GM06990 (cell line): Measurements from ENCODE around the gene IRGQ.
"Not testable (repeated sequence)": the region's sequence is repeated elsewhere in the genome, so short reads cannot be mapped to it uniquely, and the experiment has no call there.

Experiments used
- DNase-seq: peaks from one replicate; pipeline ENCODE4 v3.0.0-alpha.2; 2011; ENCODE audit not compliant: insufficient read length; ENCODE audit errors: extremely low read depth
- H3K27me3 ChIP-seq: replicated peaks from 2 replicates; pipeline ENCODE4 v1.6.0; 2011; ENCODE audit warnings: low read length; ENCODE audit not compliant: control insufficient read depth, insufficient read depth
- H3K36me3 ChIP-seq: 2 replicates; pipeline ENCODE4 v1.5.1; 2011; ENCODE audit warnings: low read length; ENCODE audit not compliant: control insufficient read depth, insufficient read depth
- H3K4me3 ChIP-seq: replicated peaks from 2 replicates; pipeline ENCODE4 v1.5.1; 2011; ENCODE audit warnings: low read depth, mild to moderate bottlenecking, control low read depth, low read length
- TF ChIP-seq, protein P1 (sequence below): IDR thresholded peaks from 2 replicates; pipeline ENCODE4 v1.5.1; 2011; ENCODE audit warnings: low read length, control low read depth, mild to moderate bottlenecking, inconsistent platforms; ENCODE audit not compliant: insufficient read depth, poor library complexity, severe bottlenecking

Gene IRGQ

DNA sequence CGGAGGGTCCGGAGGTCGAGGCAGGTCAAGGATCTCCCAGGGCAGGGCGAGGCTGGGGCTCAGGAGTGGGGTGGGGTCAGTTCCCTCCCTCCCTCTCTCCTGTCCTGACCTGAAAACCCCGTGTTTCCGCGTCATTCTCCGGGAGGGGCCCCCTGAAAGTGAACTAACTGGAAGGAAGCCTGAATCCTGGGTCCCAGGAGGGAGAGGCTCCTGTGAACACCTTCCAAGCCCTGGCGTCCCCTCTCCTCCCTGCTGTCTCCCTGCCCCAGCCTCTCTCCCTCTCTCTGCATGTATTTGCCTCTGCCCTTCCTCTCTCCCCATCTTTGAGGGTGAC lies 44.5 kb upstream of the IRGQ start:
- DNase-seq: no peak
- H3K4me3 ChIP-seq: no peak overlapping the region
- H3K27me3 ChIP-seq: peaks cover 8% of the 10 kb centered on the region
- H3K36me3 ChIP-seq: no peaks in the 10 kb centered on the region
- TF ChIP-seq, protein P1, sequence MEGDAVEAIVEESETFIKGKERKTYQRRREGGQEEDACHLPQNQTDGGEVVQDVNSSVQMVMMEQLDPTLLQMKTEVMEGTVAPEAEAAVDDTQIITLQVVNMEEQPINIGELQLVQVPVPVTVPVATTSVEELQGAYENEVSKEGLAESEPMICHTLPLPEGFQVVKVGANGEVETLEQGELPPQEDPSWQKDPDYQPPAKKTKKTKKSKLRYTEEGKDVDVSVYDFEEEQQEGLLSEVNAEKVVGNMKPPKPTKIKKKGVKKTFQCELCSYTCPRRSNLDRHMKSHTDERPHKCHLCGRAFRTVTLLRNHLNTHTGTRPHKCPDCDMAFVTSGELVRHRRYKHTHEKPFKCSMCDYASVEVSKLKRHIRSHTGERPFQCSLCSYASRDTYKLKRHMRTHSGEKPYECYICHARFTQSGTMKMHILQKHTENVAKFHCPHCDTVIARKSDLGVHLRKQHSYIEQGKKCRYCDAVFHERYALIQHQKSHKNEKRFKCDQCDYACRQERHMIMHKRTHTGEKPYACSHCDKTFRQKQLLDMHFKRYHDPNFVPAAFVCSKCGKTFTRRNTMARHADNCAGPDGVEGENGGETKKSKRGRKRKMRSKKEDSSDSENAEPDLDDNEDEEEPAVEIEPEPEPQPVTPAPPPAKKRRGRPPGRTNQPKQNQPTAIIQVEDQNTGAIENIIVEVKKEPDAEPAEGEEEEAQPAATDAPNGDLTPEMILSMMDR: no peak

DNA sequence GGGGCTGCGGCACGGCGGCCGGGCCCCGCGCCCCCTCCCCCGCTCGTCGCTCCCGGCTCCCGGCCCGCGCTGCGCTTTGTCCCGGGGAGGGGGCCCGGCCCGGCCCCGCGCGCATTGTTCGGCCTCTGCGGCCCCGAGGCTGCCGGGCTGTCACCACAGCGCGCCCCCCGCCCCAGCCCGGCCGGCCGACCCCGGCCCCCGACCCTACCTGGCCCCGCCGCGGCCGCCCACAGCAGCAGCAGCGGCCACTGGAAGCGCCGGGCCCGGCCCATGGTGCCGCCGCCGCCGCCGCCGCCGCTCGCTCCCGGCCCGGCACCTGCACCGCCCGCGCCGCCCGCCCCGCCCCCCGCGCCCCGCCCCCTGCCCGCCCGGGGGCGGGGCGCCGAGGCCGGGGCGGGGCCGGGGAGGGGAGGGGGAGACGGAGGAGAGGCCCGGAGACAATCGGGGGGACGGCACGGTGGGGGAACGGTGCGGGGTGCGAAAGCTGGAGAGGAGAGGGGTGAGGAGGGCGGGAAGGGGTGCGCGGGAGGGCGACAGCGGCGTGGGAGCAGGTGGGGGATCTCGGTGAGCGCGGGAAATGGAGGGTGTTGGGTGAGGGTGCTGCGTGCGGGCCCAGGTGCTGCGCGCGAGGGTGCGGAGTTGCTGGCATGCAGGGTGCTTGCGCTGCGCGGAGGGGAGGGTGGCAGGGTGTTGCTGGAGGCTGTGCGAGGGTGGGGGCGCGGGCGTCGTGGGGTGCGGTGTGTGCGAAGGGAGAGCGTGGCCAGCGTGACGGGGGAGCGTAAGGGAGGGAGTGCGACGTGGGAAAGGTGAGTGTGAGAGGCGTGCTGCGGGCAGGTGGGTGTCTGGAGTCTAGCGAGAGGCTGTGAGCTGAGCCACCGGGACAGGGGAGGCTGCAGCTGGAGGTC lies 43.8 kb upstream of the IRGQ start, which contains the start of gene CADM4:
CADM4 (minus strand) TSS at position 332 of the 905 bp plus-strand sequence; CDS start at position 272, 60 bp downstream.
- Histone ChIP-seq H3K4me3 (peak within 1 kb of the TSS; percentile 50), H3K27me3 (peaks cover 8% of the 10 kb centered on the region), H3K36me3 (no peaks in the 10 kb centered on the region)
- no peak for DNase-seq
- TF ChIP-seq, protein P1: no peak

DNA sequence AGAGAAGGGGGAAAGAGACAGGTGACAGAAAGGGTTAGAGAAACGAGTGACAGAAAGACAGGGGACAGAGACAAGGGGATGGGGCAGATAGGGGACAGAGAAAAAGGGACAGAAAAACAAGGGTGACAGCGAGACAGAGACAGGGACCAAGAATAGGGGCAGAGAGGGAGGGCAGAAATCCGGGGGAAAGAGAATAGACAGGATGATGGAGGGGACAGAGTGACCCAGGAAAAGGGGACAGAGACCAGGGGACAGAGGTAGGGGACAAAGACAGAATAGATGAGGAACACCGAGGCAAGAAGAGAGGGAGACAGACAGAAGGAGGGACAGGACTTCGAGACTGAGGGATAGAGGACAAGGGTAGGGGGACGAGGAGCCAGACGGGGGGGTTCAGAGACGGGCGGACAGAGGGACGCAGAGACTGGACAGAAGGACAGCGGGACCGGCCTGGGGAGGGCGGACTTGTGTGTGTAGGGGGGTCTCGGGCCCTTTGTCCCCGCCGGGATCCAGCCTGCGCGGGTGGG lies 43.1 kb upstream of the IRGQ start:
- Histone ChIP-seq H3K36me3 (no peaks in the 10 kb centered on the region), H3K4me3 (no peak overlapping the region), H3K27me3 (peaks cover 8% of the 10 kb centered on the region)
- TF ChIP-seq, protein P1: no peak
- no peak for DNase-seq

DNA sequence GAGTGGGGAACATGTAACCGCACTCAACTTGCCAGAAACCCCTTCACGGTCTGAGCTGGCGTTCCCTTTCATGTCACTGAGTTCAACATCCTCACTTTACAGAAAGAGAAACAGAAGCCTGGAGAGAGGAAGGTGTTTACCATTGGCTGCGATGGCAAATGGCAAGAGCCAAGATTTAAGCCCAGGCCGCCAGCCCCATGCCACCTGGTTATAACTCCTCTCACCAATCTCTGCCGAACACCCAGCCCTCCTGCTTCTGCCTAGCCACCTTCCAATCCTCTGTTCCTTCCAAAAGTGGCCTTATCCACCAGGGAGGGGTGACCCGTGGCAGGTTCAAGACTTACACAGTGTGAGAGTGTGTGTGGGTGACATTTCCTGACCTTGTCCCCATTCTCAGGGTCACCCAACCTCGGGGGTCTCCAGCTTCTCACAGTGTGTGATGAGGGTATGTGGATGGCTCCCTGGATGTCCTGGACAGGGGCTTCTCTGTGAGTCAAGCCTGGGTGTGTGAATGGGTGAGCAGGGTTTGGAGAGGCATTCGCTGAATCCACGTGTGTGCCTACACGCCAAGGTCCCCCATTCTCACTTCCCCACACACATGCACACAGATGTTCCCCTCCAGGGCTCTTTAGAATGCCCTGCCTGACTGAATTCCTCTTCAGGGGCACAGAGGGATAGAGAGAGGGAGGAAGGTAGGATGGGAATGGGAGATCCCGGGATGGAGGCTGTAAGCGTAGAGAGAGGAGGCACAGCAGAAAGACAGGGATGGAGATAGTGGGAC lies 42.5 kb upstream of the IRGQ start:
- no peak overlapping the region for H3K4me3 ChIP-seq
- TF ChIP-seq, protein P1: no peak

DNA sequence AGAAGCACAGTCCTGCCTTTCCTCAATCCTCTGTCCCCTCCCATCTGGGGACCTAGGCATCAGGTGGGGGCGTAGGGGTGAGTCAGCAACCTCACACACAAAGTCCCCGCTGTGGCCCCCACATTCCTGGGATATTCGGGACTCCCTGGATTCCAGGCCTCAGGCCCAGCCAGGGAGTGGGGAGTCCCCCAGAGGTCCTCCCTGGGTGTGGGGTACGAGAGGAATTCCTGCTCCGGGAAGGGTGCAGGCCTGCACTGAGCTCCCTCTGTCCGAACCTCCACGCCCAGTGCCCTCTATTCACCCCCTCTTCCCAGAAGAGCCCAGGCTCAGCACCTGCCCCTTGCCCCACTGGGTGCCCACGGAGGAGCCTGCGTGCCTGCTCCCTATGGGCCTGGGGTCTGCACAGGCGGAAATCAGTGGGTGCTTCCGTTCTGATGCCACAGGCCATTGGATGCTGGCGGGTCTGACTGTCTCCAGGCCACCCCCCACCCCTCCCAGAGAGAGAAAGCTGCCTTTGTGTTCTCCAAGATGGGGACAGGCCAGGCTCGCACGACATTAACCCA lies 40.3 kb upstream of the IRGQ start:
- no peak overlapping the region for H3K4me3 ChIP-seq
- H3K36me3 ChIP-seq: no peaks in the 10 kb centered on the region
- H3K27me3 ChIP-seq: peaks cover 8% of the 10 kb centered on the region
- TF ChIP-seq, protein P1: no peak
- no peak for DNase-seq

More for the DNA sequence above, 42.5 kb upstream of the IRGQ start:
- Histone ChIP-seq H3K27me3 (peaks cover 8% of the 10 kb centered on the region), H3K36me3 (no peaks in the 10 kb centered on the region)
- DNase-seq: no peak

DNA sequence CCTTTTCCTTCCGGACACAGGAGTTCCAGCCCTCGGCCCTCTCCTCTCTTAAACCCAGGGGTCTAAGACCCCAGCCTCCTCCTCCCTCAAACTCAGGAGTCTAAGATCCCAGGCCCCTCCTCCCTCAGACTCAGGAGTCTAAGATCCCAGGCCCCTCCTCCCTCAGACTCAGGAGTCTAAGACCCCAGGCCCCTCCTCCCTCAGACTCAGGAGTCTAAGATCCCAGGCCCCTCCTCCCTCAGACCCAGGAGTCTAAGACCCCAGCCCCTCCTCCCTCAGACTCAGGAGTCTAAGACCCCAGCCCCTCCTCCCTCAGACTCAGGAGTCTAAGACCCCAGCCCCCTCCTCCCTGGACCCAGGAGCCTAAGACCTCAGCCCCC lies 39.6 kb upstream of the IRGQ start:
- DNase-seq, H3K27me3 ChIP-seq, H3K36me3 ChIP-seq, H3K4me3 ChIP-seq: not testable (repeated sequence)
